Breast epithelium (tissue), 4 donors: ENCODE data around the gene OAS2. TPM values are rescaled to one million over a fixed set of nuclear protein-coding genes. Genes with fewer than 3 reads are reported as not detected.

Experiments
- DNase-seq, 2 donors: peaks; one replicate each; pipeline ENCODE4 v3.0.0-alpha.2; 2019; ENCODE audit warnings: low spot score in 2 of 2
- H3K27ac ChIP-seq, 2 donors: fragments of 200-600 bp; sonication (generic) in 1 of 2; one replicate each; pipeline ENCODE4 v1.5.1; 2016 to 2019; ENCODE audit warnings: mild to moderate bottlenecking in 1 of 2
- H3K27me3 ChIP-seq, 2 donors: fragments of 200-600 bp; sonication (generic) in 1 of 2; one replicate each; pipeline versions ENCODE4 v1.5.1 to v1.6.0; 2017 to 2019; ENCODE audit warnings: control low read depth in 1 of 2, mild to moderate bottlenecking in 1 of 2
- H3K36me3 ChIP-seq: fragments of 200-600 bp; one replicate; pipeline ENCODE4 v1.5.1; 2019
- H3K4me1 ChIP-seq, 2 donors: fragments of 200-600 bp; sonication (generic); one replicate each; pipeline ENCODE4 v1.5.1; 2016 to 2019; ENCODE audit warnings: control low read depth in 1 of 2
- H3K4me3 ChIP-seq, 3 donors: fragments of 200-600 bp; sonication (generic); 1 replicate in 2 of 3; 2 replicates in 1 of 3; pipeline ENCODE4 v1.5.1; 2016 to 2019; ENCODE audit warnings: mild to moderate bottlenecking in 3 of 3, moderate library complexity in 2 of 3
- H3K9me3 ChIP-seq, 2 donors: fragments of 200-600 bp; sonication (generic) in 1 of 2; one replicate each; pipeline ENCODE4 v1.5.1; 2016 to 2019; ENCODE audit warnings: control low read depth in 1 of 2
- CTCF ChIP-seq, 3 donors: fragments of 450-650 bp; IDR thresholded peaks; one replicate each; pipeline ENCODE4 v1.5.1; 2016 to 2017; ENCODE audit warnings: antibody characterized with exemption in 3 of 3, mild to moderate bottlenecking in 3 of 3, moderate library complexity in 3 of 3
- POLR2A ChIP-seq: fragments of 450-650 bp; IDR thresholded peaks from one replicate; pipeline ENCODE4 v1.6.1; 2016; ENCODE audit warnings: antibody characterized with exemption, mild to moderate bottlenecking, moderate library complexity
- POLR2AphosphoS5 ChIP-seq, 3 donors: sonication (generic); formaldehyde crosslinking; IDR thresholded peaks; one replicate each; pipeline ENCODE4 v1.6.1; 2017; ENCODE audit warnings: antibody characterized with exemption in 3 of 3
- intact Hi-C: fragments of 100-400 bp; cut with DNase I; formaldehyde crosslinking; loops from one replicate; pipeline ENCODE4 v1.15.1; 2023; ENCODE audit warnings: low total_unique reads
- total RNA-seq, 3 donors: library from RNA; depleted of rRNA; stranded (reverse); fragments of >200 nt; gene quantifications; one replicate each; pipeline ENCODE4 v1.1.0, GENCODE V29; 2016

The OAS2 gene
- total RNA-seq, 3 donors from 2014 or later, result 6.2 to 9.5 (median 7.9) TPM

GRCh38 chr12:113039911-113040445 is 61.7 kb downstream of the OAS2 start:
- no peak for DNase-seq
- H3K27me3 ChIP-seq, result no peaks in the 10 kb centered on the region
- intact Hi-C loops, result loop anchor here (10.0 kb wide), 1 partner anchor 505 kb away; no protein-coding TSS in a partner anchor
- H3K4me3 ChIP-seq, result no peak overlapping the region
- H3K27ac ChIP-seq, result no peak overlapping the region
- TF ChIP-seq CTCF (IDR thresholded peaks at IDR 0.05) (no peak), POLR2A (no peak), POLR2AphosphoS5 (IDR thresholded peaks at IDR 0.05) (no peak)
- H3K4me1 ChIP-seq, result no peaks in the 10 kb centered on the region
- no peaks in the 10 kb centered on the region for H3K9me3 ChIP-seq
- H3K36me3 ChIP-seq, result no peaks in the 10 kb centered on the region

GRCh38 chr12:113040722-113041171 is 62.4 kb downstream of the OAS2 start:
- no peaks in the 10 kb centered on the region for H3K9me3 ChIP-seq
- intact Hi-C loops, result loop anchor here (10.0 kb wide), 1 partner anchor 504 kb away; no protein-coding TSS in a partner anchor
- H3K4me1 ChIP-seq, result no peaks in the 10 kb centered on the region
- H3K4me3 ChIP-seq, result no peak overlapping the region
- H3K27ac ChIP-seq, result peak overlapping the region in 1 of 2 donors; percentile 48
- no peak for DNase-seq
- no peaks in the 10 kb centered on the region for H3K36me3 ChIP-seq
- H3K27me3 ChIP-seq, result no peaks in the 10 kb centered on the region
- TF ChIP-seq CTCF (IDR thresholded peaks at IDR 0.05) (no peak), POLR2AphosphoS5 (IDR thresholded peaks at IDR 0.05) (peak in 2 of 3 donors; percentile 29 to 92), POLR2A (no peak)

- Histone ChIP-seq H3K4me1 (no peaks in the 10 kb centered on the region), H3K4me3 (no peak overlapping the region), H3K36me3 (no peaks in the 10 kb centered on the region), H3K9me3 (no peaks in the 10 kb centered on the region), H3K27ac (no peak overlapping the region), H3K27me3 (no peaks in the 10 kb centered on the region)
- intact Hi-C loops, result loop anchor here (10.0 kb wide), 1 partner anchor 503 kb away; no protein-coding TSS in a partner anchor
- no peak for DNase-seq
- no peak for TF ChIP-seq POLR2A
- no peak for TF ChIP-seq CTCF (IDR thresholded peaks at IDR 0.05)
- TF ChIP-seq POLR2AphosphoS5 (IDR thresholded peaks at IDR 0.05), result no peak
These were observed 63.2 kb downstream of the OAS2 start for GRCh38 chr12:113041560-113041959.

GRCh38 chr12:113043240-113043639 is 64.9 kb downstream of the OAS2 start:
- Histone ChIP-seq H3K27me3 (no peaks in the 10 kb centered on the region), H3K36me3 (no peaks in the 10 kb centered on the region), H3K4me1 (no peaks in the 10 kb centered on the region), H3K27ac (no peak overlapping the region), H3K4me3 (no peak overlapping the region), H3K9me3 (no peaks in the 10 kb centered on the region)
- intact Hi-C loops, result loop anchor here (10.0 kb wide), 1 partner anchor 502 kb away; no protein-coding TSS in a partner anchor
- TF ChIP-seq POLR2A (no peak), POLR2AphosphoS5 (IDR thresholded peaks at IDR 0.05) (no peak), CTCF (IDR thresholded peaks at IDR 0.05) (no peak)
- no peak for DNase-seq

- Histone ChIP-seq H3K9me3 (no peaks in the 10 kb centered on the region), H3K27ac (no peak overlapping the region), H3K36me3 (no peaks in the 10 kb centered on the region), H3K4me3 (no peak overlapping the region), H3K4me1 (no peaks in the 10 kb centered on the region), H3K27me3 (no peaks in the 10 kb centered on the region)
- intact Hi-C loops, result loop anchor here (10.0 kb wide), 1 partner anchor 500 kb away; no protein-coding TSS in a partner anchor
- TF ChIP-seq CTCF (IDR thresholded peaks at IDR 0.05) (no peak), POLR2A (no peak)
- DNase-seq, result no peak
These were observed 66.2 kb downstream of the OAS2 start for GRCh38 chr12:113044516-113044915.
